ENCODE data around the gene PGPEP1. TPM values are rescaled to one million over a fixed set of nuclear protein-coding genes. Genes with fewer than 3 reads are reported as not detected.
A peak's percentile ranks its signal among the peaks of the same experiment; 100 is the strongest.

The PGPEP1 gene
- polyA plus RNA-seq, 3 donors: 10.3 to 25.1 (median 10.3) TPM

DNA sequence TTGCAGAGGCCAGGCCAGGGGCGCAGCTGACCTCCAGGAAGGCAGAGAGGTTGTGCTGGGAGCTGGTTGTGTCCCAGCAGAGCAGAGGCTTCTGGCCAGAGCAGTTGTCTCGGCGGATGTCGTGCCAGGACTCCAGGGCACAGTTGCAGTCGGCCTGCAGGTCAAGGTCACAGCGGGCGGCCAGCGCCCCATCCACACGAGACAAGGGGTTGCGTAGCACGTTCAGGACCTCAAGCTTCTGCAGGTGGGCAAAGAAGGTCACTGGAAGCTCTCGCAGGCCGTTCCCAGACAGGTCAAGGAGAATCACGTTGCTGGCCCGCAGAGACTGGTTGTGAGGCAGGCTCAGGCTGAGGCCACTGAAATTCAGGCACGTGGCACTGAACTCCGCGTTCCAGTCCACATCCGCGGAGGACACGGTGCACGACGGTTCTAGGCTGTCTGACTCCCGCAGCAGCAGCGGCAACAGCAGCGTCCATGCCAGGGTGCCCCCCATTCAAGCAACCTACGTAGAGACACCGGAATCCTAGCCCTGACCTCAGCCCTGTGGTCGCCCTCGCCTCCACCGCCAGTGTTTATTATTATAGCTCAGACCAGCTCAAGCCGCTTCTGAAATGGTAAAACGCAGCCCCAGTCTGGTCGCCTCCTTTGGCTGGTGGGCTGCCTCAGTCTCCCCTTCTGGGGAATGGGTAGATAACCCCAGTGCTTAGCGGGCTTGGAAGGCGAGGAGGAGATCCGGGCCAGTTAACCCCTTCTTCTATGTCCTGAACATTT, 56.3 kb downstream of the PGPEP1 start:
- H3K4me3 Mint-ChIP-seq: peak overlapping the region; percentile 96 to 98
- Histone ChIP-seq H3K9ac (ENCODE audit: insufficient read depth, low read length, poor library complexity, severe bottlenecking) (peak overlapping the region; percentile 83), H3K79me2 (ENCODE audit: insufficient read depth, low read length) (peaks cover 80% of the 10 kb centered on the region), H3K4me1 (ENCODE audit: control insufficient read depth in 1 of 2, insufficient read depth in 2 of 2, low read length in 2 of 2) (peaks cover 80 to 95% of the 10 kb centered on the region in 2 donors), H4K20me1 (ENCODE audit: insufficient read depth, low read length) (peaks cover 44% of the 10 kb centered on the region), H2AFZ (ENCODE audit: insufficient read depth, low read depth, low read length, poor library complexity, severe bottlenecking) (no peak overlapping the region), H3K4me3 (replicated peaks in 1 of 3; ENCODE audit: low read depth in 2 of 3, low read length in 3 of 3) (peak overlapping the region; percentile 57 to 100 (median 97)), H3K36me3 (replicated peaks in 1 of 2; ENCODE audit: control insufficient read depth in 1 of 2, insufficient read depth in 2 of 2, low read length in 2 of 2) (peaks cover 21 to 36% of the 10 kb centered on the region in 2 donors), H3K4me2 (replicated peaks; ENCODE audit: extremely low read depth, low read length, poor library complexity, severe bottlenecking) (peak overlapping the region; percentile 98), H3K27ac (ENCODE audit: low read depth in 1 of 2, low read length in 2 of 2) (peak overlapping the region; percentile 96 to 97), H3K9me3 (replicated peaks in 1 of 2; ENCODE audit: control insufficient read depth in 1 of 2, insufficient read depth in 1 of 2, low read length in 2 of 2) (no peaks in the 10 kb centered on the region), H3K27me3 (ENCODE audit: control insufficient read depth in 2 of 2, insufficient read depth in 2 of 2, low read length in 2 of 2) (no peaks in the 10 kb centered on the region)
- peaks cover 0 to 1% (median 1%) of the 10 kb centered on the region in 3 donors for H3K27me3 Mint-ChIP-seq (ENCODE audit: low read depth in 3 of 3)
- intact Hi-C loops (cut with micrococcal nuclease): no loop called here
- TF ChIP-seq, protein P1, sequence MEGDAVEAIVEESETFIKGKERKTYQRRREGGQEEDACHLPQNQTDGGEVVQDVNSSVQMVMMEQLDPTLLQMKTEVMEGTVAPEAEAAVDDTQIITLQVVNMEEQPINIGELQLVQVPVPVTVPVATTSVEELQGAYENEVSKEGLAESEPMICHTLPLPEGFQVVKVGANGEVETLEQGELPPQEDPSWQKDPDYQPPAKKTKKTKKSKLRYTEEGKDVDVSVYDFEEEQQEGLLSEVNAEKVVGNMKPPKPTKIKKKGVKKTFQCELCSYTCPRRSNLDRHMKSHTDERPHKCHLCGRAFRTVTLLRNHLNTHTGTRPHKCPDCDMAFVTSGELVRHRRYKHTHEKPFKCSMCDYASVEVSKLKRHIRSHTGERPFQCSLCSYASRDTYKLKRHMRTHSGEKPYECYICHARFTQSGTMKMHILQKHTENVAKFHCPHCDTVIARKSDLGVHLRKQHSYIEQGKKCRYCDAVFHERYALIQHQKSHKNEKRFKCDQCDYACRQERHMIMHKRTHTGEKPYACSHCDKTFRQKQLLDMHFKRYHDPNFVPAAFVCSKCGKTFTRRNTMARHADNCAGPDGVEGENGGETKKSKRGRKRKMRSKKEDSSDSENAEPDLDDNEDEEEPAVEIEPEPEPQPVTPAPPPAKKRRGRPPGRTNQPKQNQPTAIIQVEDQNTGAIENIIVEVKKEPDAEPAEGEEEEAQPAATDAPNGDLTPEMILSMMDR (IDR thresholded peaks at IDR 0.05): no peak
- peaks cover 0 to 2% (median 0%) of the 10 kb centered on the region in 7 donors for H3K9me3 Mint-ChIP-seq
- peaks cover 62% of the 10 kb centered on the region for H3K4me1 Mint-ChIP-seq
- peak overlapping the region; percentile 87 to 99 (median 97) for H3K27ac Mint-ChIP-seq
- 78% methylated on average over 36 of the region's 37 CpGs for WGBS (ENCODE audit: insufficient coverage)
- H3K36me3 Mint-ChIP-seq: peaks cover 35 to 50% of the 10 kb centered on the region in 2 donors
- DNase-seq: no peak

DNA sequence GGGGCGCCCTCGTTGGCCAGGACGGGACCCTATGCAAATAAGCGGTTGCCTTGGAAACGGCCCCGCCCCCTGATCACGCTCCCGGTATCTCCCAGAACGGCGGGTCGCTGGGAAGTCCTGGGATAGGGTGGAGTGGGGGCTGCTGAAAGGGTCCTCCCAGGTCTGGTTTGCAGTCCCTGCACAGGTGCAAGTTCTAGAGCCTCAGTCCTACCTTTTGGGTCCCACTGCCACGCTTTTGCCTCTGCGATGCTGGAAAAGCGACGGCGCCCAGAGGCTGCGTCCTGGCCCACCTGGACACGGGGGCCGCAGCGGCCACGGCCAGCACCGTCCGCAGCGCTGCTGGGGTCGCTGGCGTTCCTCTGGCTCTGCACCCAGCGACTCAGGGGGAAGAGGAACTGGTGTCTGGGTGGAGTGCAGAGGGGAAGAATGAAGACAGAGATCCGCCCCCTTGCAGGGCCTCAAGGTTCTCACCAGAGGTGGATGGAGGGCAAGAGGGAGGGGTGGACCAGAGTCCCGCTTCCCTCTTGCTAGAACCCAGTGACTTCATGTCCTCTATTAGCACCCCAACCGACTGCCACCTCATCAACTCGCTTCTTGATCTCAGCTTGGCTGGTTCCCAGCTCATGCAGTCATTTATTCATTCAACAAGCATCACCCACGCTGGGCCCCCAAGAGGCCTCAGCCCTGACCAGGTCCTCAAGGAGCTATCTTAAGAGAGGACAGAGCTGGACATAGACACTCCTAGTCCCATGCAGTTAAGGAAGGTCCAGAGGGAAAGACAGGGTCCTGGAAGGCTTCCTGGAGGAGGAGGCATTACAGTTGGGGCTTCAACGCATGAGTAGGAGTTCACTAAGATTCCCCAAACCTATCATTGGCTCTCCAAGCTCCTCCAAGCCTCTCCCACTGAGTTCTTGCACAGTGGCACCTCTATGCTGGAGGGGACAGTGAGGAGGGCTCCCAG, 57.1 kb downstream of the PGPEP1 start, which contains the start of gene LRRC25:
Gene LRRC25, minus strand, starts transcription at position 381 of the 961 bp plus-strand sequence. CDS start 659 bp downstream, outside the sequence.
- H3K36me3 Mint-ChIP-seq: peaks cover 29 to 44% of the 10 kb centered on the region in 2 donors
- peak within 1 kb of the TSS; percentile 57 to 100 (median 97) for H3K4me3 ChIP-seq (replicated peaks in 1 of 3; ENCODE audit: low read depth in 2 of 3, low read length in 3 of 3)
- peak; percentile 95 to 98 (median 97) for DNase-seq
- no peak within 1 kb of the TSS for H2AFZ ChIP-seq (ENCODE audit: insufficient read depth, low read depth, low read length, poor library complexity, severe bottlenecking)
- H4K20me1 ChIP-seq (ENCODE audit: insufficient read depth, low read length): peaks cover 37% of the 10 kb centered on the region
- no peaks in the 10 kb centered on the region for H3K27me3 ChIP-seq (ENCODE audit: control insufficient read depth in 2 of 2, insufficient read depth in 2 of 2, low read length in 2 of 2)
- 4% methylated on average over 27 of the region's 33 CpGs for WGBS (ENCODE audit: insufficient coverage)
- H3K9me3 Mint-ChIP-seq: peaks cover 0 to 2% (median 0%) of the 10 kb centered on the region in 7 donors
- intact Hi-C loops (cut with micrococcal nuclease): no loop called here
- H3K27me3 Mint-ChIP-seq (ENCODE audit: low read depth in 3 of 3): peaks cover 0 to 1% (median 1%) of the 10 kb centered on the region in 3 donors
- peak within 1 kb of the TSS; percentile 98 for H3K4me2 ChIP-seq (replicated peaks; ENCODE audit: extremely low read depth, low read length, poor library complexity, severe bottlenecking)
- peaks cover 81% of the 10 kb centered on the region for H3K79me2 ChIP-seq (ENCODE audit: insufficient read depth, low read length)
- peaks cover 82 to 95% of the 10 kb centered on the region in 2 donors for H3K4me1 ChIP-seq (ENCODE audit: control insufficient read depth in 1 of 2, insufficient read depth in 2 of 2, low read length in 2 of 2)
- TF ChIP-seq, protein P1 (IDR thresholded peaks at IDR 0.05): no peak
- H3K9ac ChIP-seq (ENCODE audit: insufficient read depth, low read length, poor library complexity, severe bottlenecking): peak within 1 kb of the TSS; percentile 83
- H3K9me3 ChIP-seq (replicated peaks in 1 of 2; ENCODE audit: control insufficient read depth in 1 of 2, insufficient read depth in 1 of 2, low read length in 2 of 2): no peaks in the 10 kb centered on the region
- peak within 1 kb of the TSS; percentile 95 to 99 (median 97) for H3K27ac Mint-ChIP-seq
- H3K36me3 ChIP-seq (replicated peaks in 1 of 2; ENCODE audit: control insufficient read depth in 1 of 2, insufficient read depth in 2 of 2, low read length in 2 of 2): peaks cover 18 to 32% of the 10 kb centered on the region in 2 donors
- H3K27ac ChIP-seq (ENCODE audit: low read depth in 1 of 2, low read length in 2 of 2): peak within 1 kb of the TSS; percentile 96 to 97
- peaks cover 60% of the 10 kb centered on the region for H3K4me1 Mint-ChIP-seq
- peak within 1 kb of the TSS; percentile 96 to 98 for H3K4me3 Mint-ChIP-seq

Measured in CD14-positive monocyte (primary cell).